Neural cell (in vitro differentiated cells): ENCODE results near the gene SPATA6L. TPM values are rescaled to one million over a fixed set of nuclear protein-coding genes. Genes with fewer than 3 reads are reported as not detected.
"Not testable (repeated sequence)": the region's sequence is repeated elsewhere in the genome, so short reads cannot be mapped to it uniquely, and the experiment has no call there.

Source experiments
- H2AFZ ChIP-seq: fragments of 200-600, 300-800 bp; sonication (generic), shearing (Covaris generic); 2 replicates; pipeline ENCODE4 v1.6.0; 2014; ENCODE audit warnings: low read depth, mild to moderate bottlenecking, antibody characterized with exemption, low read length, moderate library complexity
- H3F3A ChIP-seq: fragments of 200-600 bp; shearing (Covaris generic); 2 replicates; pipeline ENCODE4 v1.6.1; 2016; ENCODE audit warnings: mild to moderate bottlenecking, moderate library complexity, mixed read lengths, antibody characterized with exemption, low read length; ENCODE audit not compliant: insufficient read depth, poor library complexity, severe bottlenecking
- H3K27ac ChIP-seq: fragments of 200-600, 300-800 bp; sonication (generic), shearing (Covaris generic); 2 replicates; pipeline ENCODE4 v1.5.1; 2014; ENCODE audit warnings: mild to moderate bottlenecking, low read length, moderate library complexity
- H3K27me3 ChIP-seq: fragments of 300-800, 200-600 bp; sonication (generic), shearing (Covaris generic); 2 replicates; pipeline ENCODE4 v1.6.0; 2014; ENCODE audit warnings: mild to moderate bottlenecking, low read depth, low read length, moderate library complexity; ENCODE audit not compliant: insufficient read depth
- H3K36me3 ChIP-seq: fragments of 300-800, 200-600 bp; sonication (generic), shearing (Covaris generic); 2 replicates; pipeline ENCODE4 v1.5.1; 2014; ENCODE audit warnings: mild to moderate bottlenecking, antibody characterized with exemption, low read length, moderate library complexity; ENCODE audit not compliant: insufficient read depth
- H3K4me2 ChIP-seq: fragments of 300-800, 200-600 bp; sonication (generic), shearing (Covaris generic); 2 replicates; pipeline ENCODE4 v1.6.0; 2014; ENCODE audit warnings: mild to moderate bottlenecking, low read length
- H3K4me3 ChIP-seq: fragments of 300-800, 200-600 bp; sonication (generic), shearing (Covaris generic); 2 replicates; pipeline ENCODE4 v1.5.1; 2014; ENCODE audit warnings: mild to moderate bottlenecking, low read length, moderate library complexity
- H3K79me2 ChIP-seq: fragments of 200-600 bp; shearing (Covaris generic); replicated peaks from 2 replicates; pipeline ENCODE4 v1.6.0; 2014; ENCODE audit warnings: mild to moderate bottlenecking, low read length, moderate library complexity; ENCODE audit not compliant: insufficient read depth
- H3K9ac ChIP-seq: fragments of 300-800, 200-600 bp; sonication (generic), shearing (Covaris generic); 2 replicates; pipeline ENCODE4 v1.6.1; 2016; ENCODE audit warnings: mild to moderate bottlenecking, low read length, mixed read lengths
- H3K9me2 ChIP-seq: fragments of 200-600 bp; shearing (Covaris generic); 2 replicates; pipeline ENCODE4 v1.6.1; 2016; ENCODE audit warnings: mild to moderate bottlenecking, low read length, mixed read lengths; ENCODE audit not compliant: insufficient read depth
- H3K9me3 ChIP-seq: fragments of 200-600, 300-800 bp; sonication (generic), shearing (Covaris generic); 2 replicates; pipeline ENCODE4 v1.6.1; 2016; ENCODE audit warnings: mild to moderate bottlenecking, mixed run types, low read length, moderate library complexity, mixed read lengths
- H4K20me1 ChIP-seq: fragments of 200-600 bp; shearing (Covaris generic); 2 replicates; pipeline ENCODE4 v1.6.1; 2016; ENCODE audit warnings: mild to moderate bottlenecking, mixed run types; ENCODE audit not compliant: insufficient read depth
- CTCF ChIP-seq: fragments of 450-650 bp; IDR thresholded peaks from 2 replicates; pipeline ENCODE4 v1.5.1; 2014; ENCODE audit warnings: antibody characterized with exemption, mild to moderate bottlenecking, moderate library complexity; ENCODE audit not compliant: poor library complexity, severe bottlenecking
- EP300 ChIP-seq: fragments of 450-650 bp; conservative IDR thresholded peaks from 2 replicates; pipeline ENCODE4 v1.6.1; 2014; ENCODE audit warnings: antibody characterized with exemption, mild to moderate bottlenecking, moderate library complexity; ENCODE audit not compliant: poor library complexity, severe bottlenecking
- EZH2 ChIP-seq: fragments of 200-600, 300-800 bp; shearing (Covaris generic), sonication (generic); IDR thresholded peaks from 2 replicates; pipeline ENCODE4 v1.6.1; 2014; ENCODE audit warnings: antibody characterized with exemption, low read length, borderline replicate concordance, mild to moderate bottlenecking; ENCODE audit not compliant: insufficient read depth, poor library complexity, severe bottlenecking
- MXI1 ChIP-seq: fragments of 450-650 bp; conservative IDR thresholded peaks from 2 replicates; pipeline ENCODE4 v1.6.1; 2014; ENCODE audit warnings: antibody characterized with exemption, mild to moderate bottlenecking; ENCODE audit not compliant: poor library complexity, severe bottlenecking
- POLR2AphosphoS5 ChIP-seq: IDR thresholded peaks from 2 replicates; pipeline ENCODE4 v1.6.1; 2012
- RAD21 ChIP-seq: fragments of 450-650 bp; conservative IDR thresholded peaks from 2 replicates; pipeline ENCODE4 v1.6.1; 2014; ENCODE audit warnings: antibody characterized with exemption, mild to moderate bottlenecking, moderate library complexity
- REST ChIP-seq: IDR thresholded peaks from 2 replicates; pipeline ENCODE4 v1.6.1; 2012; ENCODE audit warnings: borderline replicate concordance
- SMC3 ChIP-seq: fragments of 450-650 bp; conservative IDR thresholded peaks from 2 replicates; pipeline ENCODE4 v1.6.1; 2014; ENCODE audit warnings: antibody characterized with exemption, mild to moderate bottlenecking, moderate library complexity; ENCODE audit not compliant: poor library complexity
- TAF1 ChIP-seq: IDR thresholded peaks from 2 replicates; pipeline ENCODE4 v1.6.1; 2012; ENCODE audit warnings: low read depth
- polyA plus RNA-seq: library from polyadenylated mRNA; depleted of rRNA; stranded (reverse); fragments of >200 nt; gene quantifications from 2 replicates; pipeline ENCODE4 v1.2.3, GENCODE V29; 2014

SPATA6L gene
- polyA plus RNA-seq, 1 donor from 2014 or later = 0.89 TPM

- Histone ChIP-seq H3K9me3 (no peaks in the 10 kb centered on the region), H3K79me2 (no peaks in the 10 kb centered on the region), H3K36me3 (no peaks in the 10 kb centered on the region), H2AFZ (no peak overlapping the region), H3K9ac (no peak overlapping the region), H3K4me3 (no peak overlapping the region), H3K27ac (no peak overlapping the region), H4K20me1 (no peaks in the 10 kb centered on the region), H3F3A (no peaks in the 10 kb centered on the region), H3K27me3 (no peaks in the 10 kb centered on the region), H3K4me2 (no peak overlapping the region), H3K9me2 (no peaks in the 10 kb centered on the region)
- no peak for TF ChIP-seq TAF1
- no peak for TF ChIP-seq REST
- no peak for TF ChIP-seq CTCF
- no peak for TF ChIP-seq MXI1
- no peak for TF ChIP-seq RAD21
- no peak for TF ChIP-seq EZH2
- TF ChIP-seq EP300 = no peak
- TF ChIP-seq SMC3 = no peak
- TF ChIP-seq POLR2AphosphoS5 = no peak
These were observed 51.7 kb downstream of the SPATA6L start for GRCh38 chr9:4614627-4615026.

GRCh38 chr9:4606033-4606432, 60.2 kb downstream of the SPATA6L start:
- H3K9ac ChIP-seq, H3K27me3 ChIP-seq, H3K4me2 ChIP-seq, H3K9me3 ChIP-seq, H4K20me1 ChIP-seq, H3F3A ChIP-seq, H3K36me3 ChIP-seq, H3K27ac ChIP-seq, H3K9me2 ChIP-seq, H2AFZ ChIP-seq, H3K4me3 ChIP-seq, H3K79me2 ChIP-seq: not testable (repeated sequence)

GRCh38 chr9:4604678-4605095, 61.6 kb downstream of the SPATA6L start:
- H3K9me2 ChIP-seq = no peaks in the 10 kb centered on the region

More at GRCh38 chr9:4604678-4605095, 61.6 kb downstream of the SPATA6L start:
- H3K27ac ChIP-seq = no peak overlapping the region
- no peaks in the 10 kb centered on the region for H3K79me2 ChIP-seq
- H3K36me3 ChIP-seq = no peaks in the 10 kb centered on the region
- H2AFZ ChIP-seq = no peak overlapping the region
- H3K27me3 ChIP-seq = no peaks in the 10 kb centered on the region
- no peak overlapping the region for H3K9ac ChIP-seq
- no peak for TF ChIP-seq EZH2
- peak; percentile 46 for TF ChIP-seq SMC3
- no peak for TF ChIP-seq REST
- peak; percentile 65 for TF ChIP-seq RAD21
- no peak for TF ChIP-seq MXI1
- TF ChIP-seq EP300 = no peak
- TF ChIP-seq TAF1 = no peak
- TF ChIP-seq POLR2AphosphoS5 = no peak
- peak; percentile 73 for TF ChIP-seq CTCF
- no peaks in the 10 kb centered on the region for H3F3A ChIP-seq
- H3K4me2 ChIP-seq = no peak overlapping the region
- H3K4me3 ChIP-seq = no peak overlapping the region
- H4K20me1 ChIP-seq = no peaks in the 10 kb centered on the region
- H3K9me3 ChIP-seq = no peaks in the 10 kb centered on the region
